Stimulated activated CD4-positive, alpha-beta T cell treated with anti-CD3 and anti-CD28 coated beads, Interleukin-12 subunit alpha, Interleukin-12 subunit beta, amount 100 ng/mL, for 4 hours (primary cell): ENCODE results near the gene COBLL1.
"Not testable (repeated sequence)": the region's sequence is repeated elsewhere in the genome, so short reads cannot be mapped to it uniquely, and the experiment has no call there.

Source experiments
- DNase-seq: peaks from one replicate; pipeline ENCODE4 v3.0.0-alpha.2; 2020

COBLL1 gene, protein sequence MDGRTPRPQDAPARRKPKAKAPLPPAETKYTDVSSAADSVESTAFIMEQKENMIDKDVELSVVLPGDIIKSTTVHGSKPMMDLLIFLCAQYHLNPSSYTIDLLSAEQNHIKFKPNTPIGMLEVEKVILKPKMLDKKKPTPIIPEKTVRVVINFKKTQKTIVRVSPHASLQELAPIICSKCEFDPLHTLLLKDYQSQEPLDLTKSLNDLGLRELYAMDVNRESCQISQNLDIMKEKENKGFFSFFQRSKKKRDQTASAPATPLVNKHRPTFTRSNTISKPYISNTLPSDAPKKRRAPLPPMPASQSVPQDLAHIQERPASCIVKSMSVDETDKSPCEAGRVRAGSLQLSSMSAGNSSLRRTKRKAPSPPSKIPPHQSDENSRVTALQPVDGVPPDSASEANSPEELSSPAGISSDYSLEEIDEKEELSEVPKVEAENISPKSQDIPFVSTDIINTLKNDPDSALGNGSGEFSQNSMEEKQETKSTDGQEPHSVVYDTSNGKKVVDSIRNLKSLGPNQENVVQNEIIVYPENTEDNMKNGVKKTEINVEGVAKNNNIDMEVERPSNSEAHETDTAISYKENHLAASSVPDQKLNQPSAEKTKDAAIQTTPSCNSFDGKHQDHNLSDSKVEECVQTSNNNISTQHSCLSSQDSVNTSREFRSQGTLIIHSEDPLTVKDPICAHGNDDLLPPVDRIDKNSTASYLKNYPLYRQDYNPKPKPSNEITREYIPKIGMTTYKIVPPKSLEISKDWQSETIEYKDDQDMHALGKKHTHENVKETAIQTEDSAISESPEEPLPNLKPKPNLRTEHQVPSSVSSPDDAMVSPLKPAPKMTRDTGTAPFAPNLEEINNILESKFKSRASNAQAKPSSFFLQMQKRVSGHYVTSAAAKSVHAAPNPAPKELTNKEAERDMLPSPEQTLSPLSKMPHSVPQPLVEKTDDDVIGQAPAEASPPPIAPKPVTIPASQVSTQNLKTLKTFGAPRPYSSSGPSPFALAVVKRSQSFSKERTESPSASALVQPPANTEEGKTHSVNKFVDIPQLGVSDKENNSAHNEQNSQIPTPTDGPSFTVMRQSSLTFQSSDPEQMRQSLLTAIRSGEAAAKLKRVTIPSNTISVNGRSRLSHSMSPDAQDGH

DNA sequence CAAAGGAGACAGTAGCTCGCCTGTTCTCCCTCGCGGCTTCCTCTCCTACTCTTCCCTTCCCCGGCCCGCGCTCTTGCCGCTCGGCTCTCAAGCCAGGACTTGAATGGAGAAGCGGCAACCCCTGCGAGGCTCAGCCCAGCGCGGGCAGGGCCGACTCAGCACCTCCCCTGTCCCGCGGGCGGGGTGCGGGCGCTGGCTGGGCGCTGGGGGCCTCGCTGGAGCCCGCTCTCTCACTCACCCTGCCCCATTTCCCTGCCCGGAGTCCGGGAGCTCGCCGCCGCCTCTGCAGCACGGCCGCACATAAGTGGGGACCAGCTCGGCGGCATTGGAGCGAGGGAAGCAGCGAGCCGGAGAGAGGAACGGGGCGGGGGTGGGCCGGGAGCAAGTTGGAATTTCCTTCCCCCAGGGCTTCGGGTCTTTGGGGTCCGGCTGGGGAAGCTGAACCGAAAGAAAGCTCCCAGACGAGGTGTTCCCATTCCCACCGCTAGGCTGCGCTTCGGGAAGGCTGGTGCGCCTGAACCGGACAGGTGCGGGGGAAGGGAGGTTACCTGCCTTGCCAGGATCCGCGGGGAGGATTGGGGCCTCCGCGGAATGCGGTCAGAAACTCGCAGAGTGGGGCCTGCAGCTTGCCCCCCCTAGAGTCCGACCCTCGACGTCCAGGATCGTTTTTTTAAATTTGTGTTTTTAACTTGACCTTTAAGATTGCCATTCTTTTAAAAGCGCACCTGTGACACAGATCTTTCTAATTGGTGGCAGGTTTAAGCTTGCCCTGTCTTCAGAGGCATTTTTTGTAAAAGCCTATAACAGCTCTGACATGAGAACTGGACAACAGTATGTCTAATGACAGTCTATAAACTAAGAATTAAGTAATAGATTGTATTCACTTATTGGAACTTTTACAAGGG lies at the start of gene COBLL1:
TSS of gene COBLL1 (minus strand) at position 105 of the 905 bp plus-strand sequence. CDS start 627 bp downstream, outside the sequence.
- DNase-seq, result peak; percentile 16

DNA sequence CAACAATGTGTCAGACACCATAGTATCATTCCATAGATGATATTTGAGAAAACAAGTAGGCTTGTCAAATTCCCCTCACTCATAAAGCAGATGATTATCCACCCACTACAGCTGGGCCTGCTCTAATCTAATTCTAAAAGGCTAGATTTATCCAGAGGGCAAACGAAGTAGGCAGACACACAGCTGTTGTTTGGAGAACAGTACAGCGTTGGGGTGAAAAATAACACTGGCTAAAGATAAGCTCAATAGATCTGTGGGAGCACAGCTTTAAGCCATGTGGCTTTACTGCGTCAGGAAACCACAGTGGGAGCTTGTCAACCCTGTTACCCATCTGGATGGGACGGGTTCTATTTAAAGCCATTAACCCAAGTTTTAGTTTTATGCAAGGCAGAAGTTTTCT lies 48.9 kb upstream of the COBLL1 start:
- no peak for DNase-seq

DNA sequence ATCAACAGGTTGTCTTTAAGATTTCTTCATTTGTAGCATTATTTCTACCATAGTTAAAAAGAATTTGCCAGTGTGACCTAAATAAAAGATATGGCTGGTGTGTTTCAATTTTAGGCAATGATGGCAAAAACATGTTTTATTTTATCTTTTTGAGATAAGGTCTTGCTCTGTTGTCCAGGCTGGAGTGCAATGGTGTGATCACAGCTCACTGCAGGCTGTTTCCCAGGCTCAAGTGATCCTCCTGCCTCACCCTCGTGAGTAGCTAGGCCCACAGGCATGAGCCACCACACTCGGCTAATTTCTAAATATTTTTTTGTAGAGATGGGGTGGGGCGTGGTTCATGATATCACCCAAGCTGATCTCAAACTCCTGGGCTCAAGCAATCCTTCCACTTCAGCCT lies 47.0 kb upstream of the COBLL1 start:
- no peak for DNase-seq

DNA sequence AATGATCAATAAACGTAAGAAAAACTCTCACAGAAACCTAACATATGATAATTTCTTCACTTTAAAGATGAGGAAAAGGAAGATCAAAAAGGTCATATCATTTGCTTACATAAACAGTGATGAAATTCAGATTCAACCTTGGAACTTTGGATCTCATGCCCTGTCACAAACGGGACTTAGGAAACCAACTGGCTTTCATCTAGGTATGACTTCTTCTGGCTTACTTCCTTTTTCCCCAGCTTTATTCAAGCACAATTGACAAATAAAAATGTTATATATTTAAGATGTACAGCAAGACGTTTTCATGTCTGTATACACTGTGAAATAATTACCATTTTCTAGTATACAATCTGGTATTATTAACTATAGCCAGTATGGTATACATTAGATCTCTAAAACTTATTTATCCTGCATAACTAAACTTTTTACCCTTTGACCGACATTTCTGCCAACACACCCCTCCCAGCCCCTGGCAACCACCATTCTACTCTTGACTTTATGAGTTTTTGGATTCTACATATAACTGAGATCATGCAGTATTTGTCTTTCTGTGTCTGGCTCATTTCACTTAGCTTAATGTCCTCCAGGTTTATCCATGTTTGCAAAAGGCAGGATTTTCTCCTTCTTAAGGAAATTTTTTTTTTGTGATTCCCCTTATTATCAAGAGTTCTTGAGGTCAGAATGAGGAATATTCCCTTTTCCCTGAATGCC lies 46.0 kb upstream of the COBLL1 start:
- DNase-seq, result no peak

DNA sequence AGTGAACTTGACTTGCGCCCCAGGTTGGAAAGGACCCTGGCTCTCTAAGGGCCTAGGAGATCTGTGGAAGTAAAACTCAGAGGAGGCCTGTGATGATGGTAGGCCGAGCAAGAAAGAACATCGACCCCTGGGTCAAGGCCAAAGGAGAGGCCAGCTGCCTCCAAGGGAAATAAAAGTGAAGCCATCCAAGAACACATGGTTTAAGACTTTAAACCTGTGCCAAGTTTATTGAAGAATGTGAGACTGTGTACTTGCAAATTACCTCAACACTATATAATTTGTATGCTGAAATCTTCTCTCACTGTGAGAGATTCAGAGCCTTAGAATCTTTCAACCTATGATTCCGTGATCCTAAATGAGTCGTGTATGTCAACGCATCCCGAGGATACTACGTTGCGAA lies 40.7 kb upstream of the COBLL1 start:
- no peak for DNase-seq

DNA sequence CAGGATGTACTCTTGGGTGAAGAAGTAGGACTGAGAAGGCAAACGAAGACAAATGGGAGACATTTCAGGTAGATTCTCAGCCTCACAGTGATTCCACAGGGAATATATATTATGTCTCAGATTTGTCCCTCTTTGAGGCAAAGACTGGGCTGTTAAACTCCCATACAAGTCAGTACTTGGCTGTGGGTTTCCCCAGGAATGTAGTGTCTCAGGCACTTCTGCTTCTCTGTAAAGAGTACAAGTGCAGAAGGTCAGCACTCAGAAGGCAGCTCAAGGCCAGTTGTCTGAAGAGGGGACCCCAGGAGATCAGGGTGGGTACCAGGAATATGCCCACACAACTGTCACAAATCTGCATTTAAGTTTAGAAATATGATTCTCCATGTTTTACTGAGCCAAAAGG lies 39.9 kb upstream of the COBLL1 start:
- DNase-seq, result no peak

DNA sequence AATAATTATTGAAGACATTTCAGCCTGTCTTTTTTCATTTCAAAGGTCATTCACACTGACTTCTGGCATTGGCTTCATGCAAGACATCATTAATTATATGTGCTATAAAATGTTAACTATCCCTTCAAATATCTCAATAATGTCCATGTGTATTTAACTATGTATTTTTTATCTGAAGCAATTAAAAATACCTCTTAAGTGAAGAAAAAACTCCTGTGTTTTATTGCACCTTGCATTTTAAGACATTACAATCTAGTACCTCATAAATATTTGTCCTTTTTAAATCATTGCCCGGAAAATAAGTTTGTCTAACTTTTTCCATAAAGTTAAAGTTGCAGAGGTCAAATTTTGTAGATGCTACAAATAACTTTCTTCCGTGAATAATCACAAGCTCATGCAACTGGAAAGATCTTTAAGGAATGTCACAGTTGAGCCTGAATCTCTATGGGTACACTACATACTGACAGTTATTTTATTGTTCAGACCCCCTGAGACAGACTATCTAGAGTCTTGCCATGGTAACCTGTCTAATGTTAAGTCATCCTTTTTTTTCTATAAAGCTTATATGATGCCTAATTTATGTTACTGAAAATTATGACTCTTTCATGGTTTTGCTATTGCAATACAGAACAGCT lies 38.4 kb upstream of the COBLL1 start:
- DNase-seq, result no peak

DNA sequence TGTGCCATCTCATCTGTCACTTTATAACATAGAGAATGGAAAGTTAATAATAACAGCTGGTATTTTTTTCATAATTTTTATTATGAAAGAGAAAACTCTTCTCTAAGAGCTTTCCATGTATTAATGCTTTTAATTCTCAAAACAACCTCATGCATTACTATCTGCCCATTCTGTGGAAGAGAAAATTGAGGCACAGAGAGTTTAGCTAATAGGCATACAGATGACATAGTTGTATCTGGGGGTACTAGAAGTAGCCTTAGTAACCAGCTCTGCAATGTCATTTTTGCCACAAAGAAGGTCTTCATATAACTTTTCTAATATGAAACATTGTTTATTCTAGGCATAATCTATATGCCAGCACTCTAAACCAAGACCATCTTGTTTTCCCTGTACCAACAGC lies 36.3 kb upstream of the COBLL1 start:
- DNase-seq, result no peak

DNA sequence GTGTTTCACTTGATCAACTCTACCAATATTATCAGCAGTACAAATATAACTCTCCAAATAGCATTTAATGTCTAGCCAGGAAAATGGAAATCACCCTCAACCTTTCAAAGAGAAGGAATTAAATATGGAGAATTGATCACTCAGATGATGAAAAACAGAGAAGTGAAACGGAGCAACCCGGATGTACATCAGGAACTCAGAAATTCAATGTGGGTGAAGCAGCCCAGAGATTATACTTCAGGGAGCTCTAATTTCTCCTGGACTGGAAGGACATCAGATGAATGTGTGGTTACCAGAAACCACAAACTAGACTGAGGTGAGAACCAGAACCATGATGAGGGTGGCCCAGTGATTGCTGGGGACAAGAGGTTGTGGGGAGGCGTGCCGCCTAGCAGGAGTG lies 35.5 kb upstream of the COBLL1 start:
- no peak for DNase-seq

DNA sequence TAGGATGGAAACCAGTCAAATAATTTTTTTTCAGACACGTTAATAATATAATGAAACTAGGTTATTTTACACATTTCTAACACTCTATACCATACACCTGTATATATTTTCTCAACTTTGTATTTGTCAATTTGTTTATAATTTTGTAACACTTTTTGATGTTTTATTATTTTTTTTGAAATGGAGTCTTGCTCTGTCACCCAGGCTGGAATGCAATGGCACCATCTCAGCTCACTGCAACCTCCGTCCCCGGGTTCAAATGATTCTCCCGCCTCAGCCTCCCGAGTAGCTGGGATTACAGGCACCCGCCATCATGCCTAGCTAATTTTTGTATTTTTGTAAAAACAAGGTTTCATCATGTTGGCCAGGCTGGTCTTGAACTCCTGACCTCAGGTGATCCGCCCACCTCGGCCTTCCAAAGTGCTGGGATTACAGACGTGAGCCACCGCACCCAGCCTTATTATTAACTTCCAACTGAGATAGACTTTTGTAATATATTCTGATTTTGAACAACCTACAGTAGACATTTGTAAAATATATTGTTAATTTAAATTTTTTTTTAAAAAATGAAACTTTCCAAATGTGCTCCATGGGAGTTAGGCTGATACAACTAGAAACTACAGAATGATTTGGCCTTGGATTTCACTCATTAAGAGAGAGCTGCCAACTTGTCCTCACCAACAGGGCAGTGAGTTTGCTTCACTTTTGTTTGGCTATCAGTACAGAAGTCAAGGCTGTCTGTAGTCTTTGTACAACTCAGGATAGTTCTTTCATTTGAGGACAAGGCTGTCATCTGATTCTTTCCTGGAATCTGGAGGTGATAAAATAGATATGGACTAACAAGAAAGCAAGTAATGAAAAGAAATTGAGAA lies 33.9 kb upstream of the COBLL1 start:
- no peak for DNase-seq

DNA sequence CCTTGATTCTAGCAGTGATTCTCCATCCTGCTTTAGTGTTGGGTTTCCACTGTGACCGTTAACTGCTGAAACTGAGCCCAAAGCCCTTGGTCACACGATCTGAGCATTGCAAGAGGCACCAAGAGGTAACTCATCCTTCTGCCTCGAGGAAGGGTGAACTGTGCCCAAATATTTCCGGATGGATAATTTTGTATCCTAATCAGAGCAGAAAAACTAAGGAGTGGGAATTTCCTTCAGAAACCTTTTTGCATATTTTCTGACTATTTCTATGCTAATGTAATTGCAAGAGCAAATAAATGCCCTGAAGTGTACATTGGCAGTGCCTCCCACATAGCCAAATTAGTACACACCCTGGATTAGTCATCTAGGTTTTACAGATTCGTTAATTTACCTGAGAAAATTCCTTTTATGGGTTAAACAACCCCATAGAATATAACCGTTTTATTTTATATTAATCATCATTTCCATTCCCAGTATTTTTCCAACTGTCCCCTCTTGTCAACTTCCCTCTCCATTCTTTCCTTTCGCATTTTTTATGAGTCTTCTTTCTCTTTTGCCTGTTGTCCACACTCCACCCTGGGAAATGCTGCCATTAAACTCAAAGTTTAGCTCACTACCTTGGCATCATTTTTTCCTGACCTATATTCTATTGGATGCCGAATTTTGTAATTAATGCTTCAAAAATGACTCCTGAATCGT lies 31.7 kb upstream of the COBLL1 start:
- no peak for DNase-seq

DNA sequence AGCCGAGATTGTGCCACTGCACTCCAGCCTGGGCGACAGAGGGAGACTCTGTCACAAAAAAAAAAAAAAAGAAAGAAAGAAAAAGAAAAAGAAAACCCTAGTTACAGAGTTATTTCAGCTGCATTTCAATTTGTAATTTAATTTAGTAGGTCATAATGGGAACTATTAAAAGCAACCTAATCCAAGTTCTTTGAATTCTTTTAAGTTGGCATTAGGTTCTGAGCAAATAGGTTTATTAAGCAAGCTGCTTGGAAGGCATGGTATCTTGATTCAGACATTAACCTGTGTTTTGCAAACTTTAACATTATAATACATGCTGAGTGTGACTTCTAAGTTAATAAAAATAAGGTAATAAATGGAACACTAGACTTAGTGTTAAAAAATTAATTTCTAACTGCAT lies 29.8 kb upstream of the COBLL1 start:
- DNase-seq, result no peak

DNA sequence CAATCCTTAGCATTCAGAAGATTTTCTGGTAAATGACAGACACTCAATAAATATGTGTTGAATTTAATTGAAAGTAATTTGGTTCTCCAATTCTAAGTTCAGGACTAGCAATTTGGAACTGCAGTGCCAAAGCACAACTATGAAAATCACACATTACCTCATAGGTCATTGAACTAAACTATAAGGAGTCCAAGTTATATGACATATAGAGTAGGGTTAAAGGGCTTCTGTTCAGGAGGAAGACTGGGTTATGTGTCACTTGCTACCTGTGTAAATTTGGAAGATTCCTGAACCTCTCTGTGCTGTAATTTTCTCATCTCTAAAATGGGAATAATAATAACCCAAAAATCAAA lies 27.8 kb upstream of the COBLL1 start:
- no peak for DNase-seq

DNA sequence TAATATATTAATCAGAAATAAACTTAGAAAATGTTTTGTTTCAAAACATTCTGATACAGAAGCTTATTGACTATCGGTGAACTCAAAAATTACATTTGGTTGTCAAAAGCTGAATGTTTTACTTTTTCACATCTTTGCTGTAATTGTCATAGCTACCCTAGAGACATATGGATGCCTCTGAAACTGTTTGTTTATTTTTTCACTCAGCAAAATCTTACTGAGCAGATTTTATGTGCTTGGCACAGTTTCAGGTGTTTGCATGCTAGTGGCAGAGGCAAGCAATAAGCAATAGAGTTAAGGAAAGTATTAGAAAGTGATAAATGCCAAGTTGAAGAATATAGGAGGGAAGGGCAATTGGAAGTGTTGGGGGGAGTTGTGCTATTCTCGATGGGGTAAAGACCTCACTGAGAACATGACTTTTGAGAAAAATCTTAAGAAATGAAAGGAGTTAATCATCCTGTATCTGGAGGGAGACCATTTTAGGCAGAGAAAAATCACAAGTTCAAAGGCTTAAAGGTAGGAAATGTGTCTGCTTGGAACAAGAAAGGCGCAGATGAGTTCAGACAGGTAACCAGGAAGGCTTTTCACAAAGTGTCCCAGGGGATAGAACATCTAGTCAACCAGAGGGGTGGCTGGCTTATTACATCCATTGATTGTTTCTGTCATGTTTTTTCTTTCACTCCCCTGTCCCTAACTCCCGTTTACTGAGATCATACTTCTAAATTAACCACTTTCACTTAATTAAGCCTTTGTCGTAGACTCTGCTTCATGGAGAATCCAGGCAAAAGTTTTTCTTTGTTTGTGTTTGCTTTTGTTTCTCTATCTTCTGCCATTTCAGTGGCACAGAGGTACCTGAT lies 27.2 kb upstream of the COBLL1 start:
- DNase-seq, result no peak

DNA sequence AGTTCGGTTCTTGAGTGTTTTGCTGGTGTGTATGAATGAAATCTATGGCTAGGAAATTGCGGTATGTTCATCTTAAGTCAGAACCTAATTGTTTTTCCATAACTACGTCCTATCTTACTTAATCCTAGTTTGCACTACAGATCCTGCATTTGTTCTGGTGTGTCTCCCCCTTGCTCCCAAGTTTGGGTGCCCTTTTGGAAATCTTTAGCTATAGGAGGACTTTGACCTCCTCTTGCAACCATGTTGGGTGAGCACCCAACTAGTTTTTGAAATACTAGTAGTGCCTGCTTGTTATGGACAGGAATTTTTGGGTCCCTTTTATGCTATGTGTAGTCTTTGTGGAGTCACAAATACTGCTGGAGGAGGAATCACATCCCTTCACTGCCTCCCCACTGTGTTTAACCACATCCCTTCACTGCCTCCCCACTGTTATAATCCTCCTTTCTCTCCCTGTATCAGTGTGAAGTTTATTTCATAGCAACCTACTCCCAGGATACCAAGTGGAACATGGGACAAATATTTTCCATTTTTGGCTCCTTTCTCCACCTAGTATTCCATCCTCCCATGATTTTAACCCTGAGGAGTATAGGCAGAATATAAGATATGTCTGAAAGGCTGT lies 26.3 kb upstream of the COBLL1 start:
- DNase-seq, result no peak

DNA sequence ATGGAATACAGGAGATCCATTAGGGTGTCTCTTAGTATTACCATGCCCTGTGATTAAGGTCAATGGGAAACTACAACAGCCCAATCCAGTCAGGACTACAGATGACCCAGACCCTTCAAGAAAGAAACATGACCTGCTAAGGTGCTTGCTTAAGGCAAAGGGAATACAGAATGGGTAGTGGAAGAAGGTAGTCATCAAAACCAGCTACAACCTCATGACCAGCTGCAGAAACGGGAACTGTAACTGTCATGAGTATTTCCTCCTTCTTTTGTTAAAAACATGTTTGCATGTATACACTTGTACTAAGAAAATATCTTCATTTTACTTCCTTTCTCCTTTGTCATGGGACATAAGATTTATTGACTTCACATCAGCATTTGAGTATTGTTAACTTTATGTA lies 24.8 kb upstream of the COBLL1 start:
- not testable (repeated sequence) for DNase-seq

DNA sequence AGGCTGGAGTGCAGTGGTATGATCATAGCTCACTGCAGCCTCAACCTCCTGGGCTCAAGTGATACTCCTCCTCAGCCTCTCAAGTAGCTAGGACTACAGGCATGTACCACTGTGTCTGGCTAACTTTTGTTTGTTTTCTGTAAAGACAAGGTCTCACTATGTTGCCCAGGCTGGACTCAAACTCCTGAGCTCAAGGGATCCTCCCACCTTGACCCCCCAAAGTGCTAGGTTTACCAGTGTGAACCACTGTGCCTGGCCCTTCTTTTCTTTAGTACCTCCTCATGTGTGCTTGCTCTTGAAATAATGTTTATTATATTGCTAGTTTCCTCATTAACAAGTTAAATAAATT lies 19.0 kb upstream of the COBLL1 start:
- no peak for DNase-seq
